ENCODE measurements around the gene ZNF432. TPM values are rescaled to one million over a fixed set of nuclear protein-coding genes. Genes with fewer than 3 reads are reported as not detected.
"Not testable (repeated sequence)": the region's sequence is repeated elsewhere in the genome, so short reads cannot be mapped to it uniquely, and the experiment has no call there.

The ZNF432 gene
- polyA plus RNA-seq, 1 of the 3 experiments (the other 2 are of a cell fraction): 2.9 TPM

DNA sequence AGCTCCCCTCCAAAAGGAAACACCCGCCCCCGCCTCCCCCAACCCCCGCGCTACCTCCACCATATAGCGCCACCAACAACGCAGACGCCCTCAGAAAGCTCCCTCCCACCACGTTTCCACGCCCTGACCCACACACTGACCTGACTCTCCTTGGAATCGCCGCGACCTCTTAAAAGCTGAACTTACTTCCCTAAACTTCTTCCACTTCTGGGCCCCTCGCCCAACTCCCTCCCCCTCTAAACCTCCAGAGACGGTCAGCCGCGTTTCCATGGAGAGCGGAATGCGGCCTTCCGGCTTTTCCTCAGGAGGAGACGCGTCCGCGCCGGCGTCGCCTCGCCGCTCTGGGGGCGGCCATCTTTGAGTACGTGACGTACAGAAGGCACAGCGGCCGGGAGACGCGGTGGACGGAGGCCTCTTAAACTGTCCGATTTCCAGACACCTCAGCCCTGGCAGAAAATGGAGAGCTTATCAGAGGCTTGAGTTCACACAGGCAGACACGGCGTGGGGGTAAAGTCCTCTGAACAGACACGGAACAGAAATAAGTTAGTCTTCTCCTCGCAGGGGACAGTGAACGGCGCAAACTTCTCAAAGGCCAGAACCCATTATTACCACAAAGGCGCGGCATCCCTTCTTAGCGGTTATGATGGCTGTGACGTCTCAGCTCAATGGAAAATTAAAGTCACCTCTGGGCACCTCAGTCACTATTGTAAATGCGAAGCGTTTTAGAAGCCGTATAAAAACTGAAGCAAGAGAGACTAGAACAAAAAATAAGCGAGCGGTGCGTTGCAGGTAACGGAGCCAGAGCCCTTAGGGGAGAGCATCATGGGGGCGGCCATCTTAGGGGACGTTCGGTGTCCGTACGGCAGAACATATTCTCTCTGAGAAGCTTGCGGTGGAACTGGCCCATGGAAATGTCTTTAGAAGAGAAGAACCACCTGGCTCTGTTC lies at the start of gene ZNF432 (continued):
- TF ChIP-seq, protein P1, sequence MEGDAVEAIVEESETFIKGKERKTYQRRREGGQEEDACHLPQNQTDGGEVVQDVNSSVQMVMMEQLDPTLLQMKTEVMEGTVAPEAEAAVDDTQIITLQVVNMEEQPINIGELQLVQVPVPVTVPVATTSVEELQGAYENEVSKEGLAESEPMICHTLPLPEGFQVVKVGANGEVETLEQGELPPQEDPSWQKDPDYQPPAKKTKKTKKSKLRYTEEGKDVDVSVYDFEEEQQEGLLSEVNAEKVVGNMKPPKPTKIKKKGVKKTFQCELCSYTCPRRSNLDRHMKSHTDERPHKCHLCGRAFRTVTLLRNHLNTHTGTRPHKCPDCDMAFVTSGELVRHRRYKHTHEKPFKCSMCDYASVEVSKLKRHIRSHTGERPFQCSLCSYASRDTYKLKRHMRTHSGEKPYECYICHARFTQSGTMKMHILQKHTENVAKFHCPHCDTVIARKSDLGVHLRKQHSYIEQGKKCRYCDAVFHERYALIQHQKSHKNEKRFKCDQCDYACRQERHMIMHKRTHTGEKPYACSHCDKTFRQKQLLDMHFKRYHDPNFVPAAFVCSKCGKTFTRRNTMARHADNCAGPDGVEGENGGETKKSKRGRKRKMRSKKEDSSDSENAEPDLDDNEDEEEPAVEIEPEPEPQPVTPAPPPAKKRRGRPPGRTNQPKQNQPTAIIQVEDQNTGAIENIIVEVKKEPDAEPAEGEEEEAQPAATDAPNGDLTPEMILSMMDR (IDR thresholded peaks at IDR 0.05): no peak
- TF ChIP-seq TEAD4 (IDR thresholded peaks at IDR 0.05; ENCODE audit: borderline replicate concordance, insufficient read depth): no peak
- TF ChIP-seq FOXJ3 (CRISPR knock-in tag; IDR thresholded peaks at IDR 0.05): no peak
- no peak for TF ChIP-seq JUND (IDR thresholded peaks at IDR 0.05)
- TF ChIP-seq GATA2 (CRISPR knock-in tag; IDR thresholded peaks at IDR 0.05): no peak
- TF ChIP-seq SMC3 (IDR thresholded peaks at IDR 0.05; ENCODE audit: low read depth, low read length): no peak
- TF ChIP-seq, protein P2, sequence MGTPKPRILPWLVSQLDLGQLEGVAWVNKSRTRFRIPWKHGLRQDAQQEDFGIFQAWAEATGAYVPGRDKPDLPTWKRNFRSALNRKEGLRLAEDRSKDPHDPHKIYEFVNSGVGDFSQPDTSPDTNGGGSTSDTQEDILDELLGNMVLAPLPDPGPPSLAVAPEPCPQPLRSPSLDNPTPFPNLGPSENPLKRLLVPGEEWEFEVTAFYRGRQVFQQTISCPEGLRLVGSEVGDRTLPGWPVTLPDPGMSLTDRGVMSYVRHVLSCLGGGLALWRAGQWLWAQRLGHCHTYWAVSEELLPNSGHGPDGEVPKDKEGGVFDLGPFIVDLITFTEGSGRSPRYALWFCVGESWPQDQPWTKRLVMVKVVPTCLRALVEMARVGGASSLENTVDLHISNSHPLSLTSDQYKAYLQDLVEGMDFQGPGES (IDR thresholded peaks at IDR 0.05; ENCODE audit: low read depth, low read length): no peak
- peak; percentile 28; the same call in 1 of the 2 replicates for TF ChIP-seq NRF1 (IDR thresholded peaks at IDR 0.05; ENCODE audit: low read depth, low read length)
- no peak for TF ChIP-seq RFX5 (IDR thresholded peaks at IDR 0.05; ENCODE audit: low read length)
- 0 out of 2 replicates have a peak, but pooled peaks have one; percentile 19 for TF ChIP-seq TAF1 (IDR thresholded peaks at IDR 0.05; ENCODE audit: borderline replicate concordance, low read depth, low read length)

DNA sequence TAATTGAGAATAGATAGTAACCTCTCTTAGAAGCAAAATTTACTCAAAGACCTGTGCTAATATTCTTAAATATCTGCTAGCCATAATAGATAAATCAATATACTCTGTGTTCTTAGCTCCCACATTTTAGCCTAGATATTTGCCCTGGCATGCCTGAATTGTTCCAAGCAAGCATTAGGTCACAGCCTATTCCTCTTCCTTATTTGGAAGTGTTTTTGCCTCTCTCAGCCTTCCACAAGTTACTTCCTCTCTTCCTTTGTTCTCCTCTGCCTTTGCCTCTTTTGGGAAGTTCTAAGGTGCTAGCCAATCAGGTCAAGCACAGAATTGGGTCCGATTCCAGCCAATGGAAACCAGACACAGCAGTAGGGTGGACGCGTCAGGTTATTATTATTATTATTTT lies 47.8 kb upstream of the ZNF432 start:
- H3K9me2 ChIP-seq; H3K9ac ChIP-seq; H3K9me3 ChIP-seq; POLR2A ChIA-PET; H3K27ac ChIP-seq (ENCODE audit: low read depth in 2 of 2, low read length in 1 of 2); H3K4me2 ChIP-seq; H3K4me1 ChIP-seq (ENCODE audit: control insufficient read depth in 1 of 2, insufficient read depth in 2 of 2, low read depth in 1 of 2, low read length in 1 of 2); H4K20me1 ChIP-seq (ENCODE audit: insufficient read depth); H3F3A ChIP-seq (replicated peaks; ENCODE audit: insufficient read depth); H3K27me3 ChIP-seq (ENCODE audit: insufficient read depth); DNase-seq; CTCF ChIA-PET: not testable (repeated sequence)
- Histone ChIP-seq H3K79me2 (ENCODE audit: insufficient read depth) (peaks cover 39% of the 10 kb centered on the region), H2AFZ (ENCODE audit: low read depth) (peak overlapping the region; percentile 77; the same call in 1 of the 2 replicates), H3K4me3 (ENCODE audit: low read depth in 2 of 2, low read length in 1 of 2) (peak overlapping the region in 1 of 2 experiments; percentile 99; a peak in 1 of 4 replicates), H3K36me3 (replicated peaks in 1 of 2; ENCODE audit: control insufficient read depth in 1 of 2, insufficient read depth in 2 of 2, low read length in 1 of 2) (peaks cover 3 to 21% of the 10 kb centered on the region in 2 experiments)
- 92% methylated on average over 3 of the region's 3 CpGs for WGBS (ENCODE audit: low lambda C conversion rate)
